Purkinje cell (primary cell): Measurements from ENCODE around the gene TNFSF18. TPM values are rescaled to one million over a fixed set of nuclear protein-coding genes. Genes with fewer than 3 reads are reported as not detected.

ENCODE experiments used
- polyA plus RNA-seq: library from polyadenylated mRNA; unstranded; fragments of >200 nt; fragmentation: Nextera tagmentation; gene quantifications from 2 replicates; pipeline ENCODE4 v1.2.1, GENCODE V29; 2014

TNFSF18 gene
- not detected in 2 replicates for polyA plus RNA-seq

GRCh38 chr1:173050865-173051264, at the start of gene TNFSF18:
Gene TNFSF18 (minus strand): TSS chr1:173050941. CDS start chr1:173050896, 45 bp downstream.

Other genes with a start within 250 kb of the TNFSF18 start
- gene TNFSF4, start 156.4 kb upstream of the TNFSF18 start, polyA plus RNA-seq, result 0.63 TPM in 1 of 2 replicates, not detected in the other